ENCODE results near the gene ACACA.
"Not testable (repeated sequence)": the region's sequence is repeated elsewhere in the genome, so short reads cannot be mapped to it uniquely, and the experiment has no call there.

Gene ACACA

GRCh38 chr17:37164057-37164456 lies 242.6 kb downstream of the ACACA start:
- no peak for DNase-seq

- no peak for DNase-seq
Observed at GRCh38 chr17:37162800-37163199, 243.8 kb downstream of the ACACA start.

GRCh38 chr17:37160944-37161343 lies 245.7 kb downstream of the ACACA start:
- no peak for DNase-seq

GRCh38 chr17:37158290-37158689 lies 248.3 kb downstream of the ACACA start:
- DNase-seq = no peak

GRCh38 chr17:37148156-37148555 lies 258.5 kb downstream of the ACACA start:
- peak; percentile 61 for DNase-seq

- no peak for DNase-seq
Observed at GRCh38 chr17:37147301-37147812, 259.3 kb downstream of the ACACA start.

- DNase-seq = no peak
Observed at GRCh38 chr17:37146086-37147064, 260.3 kb downstream of the ACACA start.

GRCh38 chr17:37144075-37144701 lies 262.4 kb downstream of the ACACA start:
- DNase-seq = no peak

- not testable (repeated sequence) for DNase-seq
Observed at GRCh38 chr17:37143558-37143957, 263.1 kb downstream of the ACACA start.

- no peak for DNase-seq
Observed at GRCh38 chr17:37142294-37142896, 264.2 kb downstream of the ACACA start.

- DNase-seq = no peak
Observed at GRCh38 chr17:37138571-37139120, 268.0 kb downstream of the ACACA start.

- no peak for DNase-seq
Observed at GRCh38 chr17:37137906-37138514, 268.6 kb downstream of the ACACA start.

- DNase-seq = no peak
Observed at GRCh38 chr17:37137070-37137610, 269.5 kb downstream of the ACACA start.

GRCh38 chr17:37135576-37135975 lies 271.1 kb downstream of the ACACA start:
- DNase-seq = no peak

GRCh38 chr17:37134050-37134449 lies 272.6 kb downstream of the ACACA start:
- no peak for DNase-seq

- DNase-seq = no peak
Observed at GRCh38 chr17:37133136-37133535, 273.5 kb downstream of the ACACA start.

GRCh38 chr17:37131669-37132611 lies 274.7 kb downstream of the ACACA start:
- no peak for DNase-seq

GRCh38 chr17:37130984-37131446 lies 275.6 kb downstream of the ACACA start:
- no peak for DNase-seq

GRCh38 chr17:37124821-37125173 lies 281.8 kb downstream of the ACACA start:
- no peak for DNase-seq

GRCh38 chr17:37123941-37124820 lies 282.5 kb downstream of the ACACA start:
- DNase-seq = no peak
